Panc1 (cell line): ENCODE measurements around the gene LHFPL3.

Experiments used
- POLR2AphosphoS5 ChIP-seq: IDR thresholded peaks from 2 replicates; pipeline ENCODE4 v1.6.1; 2012; ENCODE audit warnings: mild to moderate bottlenecking, low read depth, low read length, moderate library complexity
- SIN3A ChIP-seq: IDR thresholded peaks from 2 replicates; pipeline ENCODE4 v1.6.1; 2012; ENCODE audit warnings: low read depth, mild to moderate bottlenecking, low read length, moderate library complexity, borderline replicate concordance; ENCODE audit not compliant: insufficient read depth
- TF ChIP-seq, protein P1 (sequence below): fragments of 450-650 bp; IDR thresholded peaks from 2 replicates; pipeline ENCODE4 v1.5.1; 2017; ENCODE audit warnings: mild to moderate bottlenecking
- TF ChIP-seq, protein P2 (sequence below), 2 experiments: IDR thresholded peaks; 2 replicates each; pipeline ENCODE4 v1.6.1; 2011 to 2012; ENCODE audit warnings: low read depth in 2 of 2, control low read depth in 1 of 2, low read length in 1 of 2, mild to moderate bottlenecking in 1 of 2, moderate library complexity in 1 of 2; ENCODE audit not compliant: insufficient read depth in 1 of 2

DNA sequence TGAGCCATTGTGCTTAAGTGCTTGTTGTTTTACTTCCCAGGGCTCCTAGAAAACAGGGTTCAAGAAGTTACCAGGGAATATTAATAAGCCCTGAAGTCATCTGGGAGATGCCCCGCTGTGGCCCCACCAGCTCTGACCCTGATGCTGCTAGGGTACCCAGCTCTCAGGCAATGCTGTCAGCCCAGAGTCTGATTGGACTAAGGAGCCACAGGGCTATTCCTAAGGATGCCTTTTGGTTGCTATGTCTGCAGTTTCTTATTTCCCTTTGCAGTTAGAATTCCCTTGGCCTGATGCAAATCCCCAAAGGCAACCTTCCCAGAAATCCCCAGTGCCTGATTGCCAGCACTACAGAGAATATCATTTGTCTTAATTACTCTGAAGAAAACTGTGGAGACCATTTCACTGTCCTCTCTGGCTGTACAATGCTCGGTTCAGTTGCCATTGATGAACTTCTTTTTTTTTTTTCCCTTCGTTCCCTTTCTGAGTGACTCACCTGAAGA lies 448.9 kb downstream of the LHFPL3 start:
- TF ChIP-seq, protein P1, sequence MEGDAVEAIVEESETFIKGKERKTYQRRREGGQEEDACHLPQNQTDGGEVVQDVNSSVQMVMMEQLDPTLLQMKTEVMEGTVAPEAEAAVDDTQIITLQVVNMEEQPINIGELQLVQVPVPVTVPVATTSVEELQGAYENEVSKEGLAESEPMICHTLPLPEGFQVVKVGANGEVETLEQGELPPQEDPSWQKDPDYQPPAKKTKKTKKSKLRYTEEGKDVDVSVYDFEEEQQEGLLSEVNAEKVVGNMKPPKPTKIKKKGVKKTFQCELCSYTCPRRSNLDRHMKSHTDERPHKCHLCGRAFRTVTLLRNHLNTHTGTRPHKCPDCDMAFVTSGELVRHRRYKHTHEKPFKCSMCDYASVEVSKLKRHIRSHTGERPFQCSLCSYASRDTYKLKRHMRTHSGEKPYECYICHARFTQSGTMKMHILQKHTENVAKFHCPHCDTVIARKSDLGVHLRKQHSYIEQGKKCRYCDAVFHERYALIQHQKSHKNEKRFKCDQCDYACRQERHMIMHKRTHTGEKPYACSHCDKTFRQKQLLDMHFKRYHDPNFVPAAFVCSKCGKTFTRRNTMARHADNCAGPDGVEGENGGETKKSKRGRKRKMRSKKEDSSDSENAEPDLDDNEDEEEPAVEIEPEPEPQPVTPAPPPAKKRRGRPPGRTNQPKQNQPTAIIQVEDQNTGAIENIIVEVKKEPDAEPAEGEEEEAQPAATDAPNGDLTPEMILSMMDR: no peak
- TF ChIP-seq, protein P2, sequence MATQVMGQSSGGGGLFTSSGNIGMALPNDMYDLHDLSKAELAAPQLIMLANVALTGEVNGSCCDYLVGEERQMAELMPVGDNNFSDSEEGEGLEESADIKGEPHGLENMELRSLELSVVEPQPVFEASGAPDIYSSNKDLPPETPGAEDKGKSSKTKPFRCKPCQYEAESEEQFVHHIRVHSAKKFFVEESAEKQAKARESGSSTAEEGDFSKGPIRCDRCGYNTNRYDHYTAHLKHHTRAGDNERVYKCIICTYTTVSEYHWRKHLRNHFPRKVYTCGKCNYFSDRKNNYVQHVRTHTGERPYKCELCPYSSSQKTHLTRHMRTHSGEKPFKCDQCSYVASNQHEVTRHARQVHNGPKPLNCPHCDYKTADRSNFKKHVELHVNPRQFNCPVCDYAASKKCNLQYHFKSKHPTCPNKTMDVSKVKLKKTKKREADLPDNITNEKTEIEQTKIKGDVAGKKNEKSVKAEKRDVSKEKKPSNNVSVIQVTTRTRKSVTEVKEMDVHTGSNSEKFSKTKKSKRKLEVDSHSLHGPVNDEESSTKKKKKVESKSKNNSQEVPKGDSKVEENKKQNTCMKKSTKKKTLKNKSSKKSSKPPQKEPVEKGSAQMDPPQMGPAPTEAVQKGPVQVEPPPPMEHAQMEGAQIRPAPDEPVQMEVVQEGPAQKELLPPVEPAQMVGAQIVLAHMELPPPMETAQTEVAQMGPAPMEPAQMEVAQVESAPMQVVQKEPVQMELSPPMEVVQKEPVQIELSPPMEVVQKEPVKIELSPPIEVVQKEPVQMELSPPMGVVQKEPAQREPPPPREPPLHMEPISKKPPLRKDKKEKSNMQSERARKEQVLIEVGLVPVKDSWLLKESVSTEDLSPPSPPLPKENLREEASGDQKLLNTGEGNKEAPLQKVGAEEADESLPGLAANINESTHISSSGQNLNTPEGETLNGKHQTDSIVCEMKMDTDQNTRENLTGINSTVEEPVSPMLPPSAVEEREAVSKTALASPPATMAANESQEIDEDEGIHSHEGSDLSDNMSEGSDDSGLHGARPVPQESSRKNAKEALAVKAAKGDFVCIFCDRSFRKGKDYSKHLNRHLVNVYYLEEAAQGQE (IDR thresholded peaks at IDR 0.05; ENCODE audit: insufficient read depth in 1 of 2, low read depth in 2 of 2, low read length in 1 of 2): no peak
- TF ChIP-seq SIN3A: no peak
- no peak for TF ChIP-seq POLR2AphosphoS5
